ENCODE results near the gene MARF1.

GRCh38 chr16:15566095-15566494, 76.9 kb downstream of the MARF1 start:
- TF ChIP-seq CTCF (IDR thresholded peaks at IDR 0.05; ENCODE audit: low read depth, low read length, missing input control) = no peak
- no peak for TF ChIP-seq SP1 (IDR thresholded peaks at IDR 0.05)
- no peak for TF ChIP-seq MAX (IDR thresholded peaks at IDR 0.05)
- TF ChIP-seq TAF1 (conservative IDR thresholded peaks at IDR 0.05) = no peak
- TF ChIP-seq RAD21 (IDR thresholded peaks at IDR 0.05) = no peak
- TF ChIP-seq GABPA (IDR thresholded peaks at IDR 0.05 in 1 of 2, conservative IDR thresholded peaks at IDR 0.05 in 1 of 2) = no peak
- TF ChIP-seq RXRA (IDR thresholded peaks at IDR 0.05) = no peak
- no peak for TF ChIP-seq YY1 (IDR thresholded peaks at IDR 0.05)
- TF ChIP-seq REST (IDR thresholded peaks at IDR 0.05) = no peak
- TF ChIP-seq JUND (IDR thresholded peaks at IDR 0.05) = no peak
- TF ChIP-seq ZBTB33 (IDR thresholded peaks at IDR 0.05) = no peak
